GM23338 (cell line): ENCODE results near the gene ANKRD44. TPM values are rescaled to one million over a fixed set of nuclear protein-coding genes. Genes with fewer than 3 reads are reported as not detected.
A peak's percentile ranks its signal among the peaks of the same experiment; 100 is the strongest.

Source experiments
- ATAC-seq: fragments of 200-7000 bp; cut with Tn5 transposase; 3 replicates; pipeline ENCODE4 v1.9.1; 2020
- DNase-seq: peaks from one replicate; pipeline ENCODE4 v3.0.0-alpha.2; 2015; ENCODE audit warnings: low spot score
- H2AFZ ChIP-seq: fragments of 200-600 bp; sonication (generic); 2 replicates; pipeline ENCODE4 v1.8.0; 2016; ENCODE audit warnings: antibody characterized with exemption, mild to moderate bottlenecking, moderate library complexity
- H3F3A ChIP-seq: fragments of 200-600 bp; sonication (generic); replicated peaks from 2 replicates; pipeline ENCODE4 v1.8.0; 2017; ENCODE audit warnings: antibody characterized with exemption, mixed run types, low read depth
- H3K27ac ChIP-seq: fragments of 200-600 bp; sonication (generic); 2 replicates; pipeline ENCODE4 v1.6.1; 2016; ENCODE audit warnings: low read depth
- H3K27me3 ChIP-seq: fragments of 200-600 bp; sonication (generic); 2 replicates; pipeline ENCODE4 v1.8.0; 2016; ENCODE audit warnings: mild to moderate bottlenecking, mixed run types, moderate library complexity; ENCODE audit not compliant: insufficient read depth
- H3K36me3 ChIP-seq: fragments of 200-600 bp; sonication (generic); 2 replicates; pipeline ENCODE4 v1.8.0; 2016; ENCODE audit warnings: mild to moderate bottlenecking; ENCODE audit not compliant: insufficient read depth
- H3K4me1 ChIP-seq: fragments of 200-600 bp; sonication (generic); 2 replicates; pipeline ENCODE4 v1.8.0; 2016; ENCODE audit warnings: mild to moderate bottlenecking, moderate library complexity; ENCODE audit not compliant: insufficient read depth
- H3K4me2 ChIP-seq: fragments of 200-600 bp; sonication (generic); 2 replicates; pipeline ENCODE4 v1.7.1; 2017; ENCODE audit warnings: mixed run types
- H3K4me3 ChIP-seq: fragments of 200-600 bp; sonication (generic); 2 replicates; pipeline ENCODE4 v1.6.1; 2016; ENCODE audit warnings: mixed run types
- H3K79me2 ChIP-seq: fragments of 200-600 bp; sonication (generic); replicated peaks from 2 replicates; pipeline ENCODE4 v1.8.0; 2017; ENCODE audit warnings: mild to moderate bottlenecking; ENCODE audit not compliant: insufficient read depth
- H3K9me2 ChIP-seq: fragments of 200-600 bp; sonication (generic); 2 replicates; pipeline ENCODE4 v1.8.0; 2017; ENCODE audit not compliant: insufficient read depth
- H4K20me1 ChIP-seq: fragments of 200-600 bp; sonication (generic); replicated peaks from 2 replicates; pipeline ENCODE4 v1.8.0; 2017; ENCODE audit warnings: mild to moderate bottlenecking; ENCODE audit not compliant: insufficient read depth
- H3K27ac Mint-ChIP-seq: 2 replicates; pipeline ENCODE4 v1.8.0; 2020; ENCODE audit warnings: inconsistent platforms, mild to moderate bottlenecking, moderate library complexity, mixed read lengths
- H3K27me3 Mint-ChIP-seq: 3 replicates; pipeline ENCODE4 v1.8.0; 2022; ENCODE audit warnings: low read depth, mild to moderate bottlenecking, moderate library complexity, mixed read lengths, inconsistent platforms; ENCODE audit not compliant: insufficient read depth, poor library complexity
- H3K36me3 Mint-ChIP-seq: 3 replicates; pipeline ENCODE4 v1.8.0; 2021; ENCODE audit warnings: low read depth, mild to moderate bottlenecking, inconsistent platforms, moderate library complexity, mixed read lengths
- H3K4me1 Mint-ChIP-seq: 3 replicates; pipeline ENCODE4 v1.8.0; 2020; ENCODE audit warnings: mild to moderate bottlenecking, inconsistent platforms, mixed read lengths
- H3K4me3 Mint-ChIP-seq: 3 replicates; pipeline ENCODE4 v1.8.0; 2021; ENCODE audit warnings: moderate library complexity, mild to moderate bottlenecking, inconsistent platforms, mixed read lengths
- H3K9me3 Mint-ChIP-seq: 3 replicates; pipeline ENCODE4 v1.8.0; 2020; ENCODE audit warnings: moderate library complexity, mild to moderate bottlenecking, inconsistent platforms, mixed read lengths
- CREB1 ChIP-seq: fragments of 250-450 bp; sonication (Bioruptor Pico); IDR thresholded peaks from 2 replicates; pipeline ENCODE4 v1.5.0; 2020; ENCODE audit warnings: low read depth, mild to moderate bottlenecking, moderate library complexity
- CTCF ChIP-seq, 2 experiments: fragments of 200-600 bp in 1 of 2; sonication (generic) in 1 of 2; conservative IDR thresholded peaks; 2 replicates each; pipeline versions ENCODE4 v1.5.1 to v1.6.1; 2016 to 2017; ENCODE audit warnings: antibody characterized with exemption in 2 of 2, low read depth in 2 of 2, mild to moderate bottlenecking in 2 of 2, moderate library complexity in 1 of 2
- EZH2 ChIP-seq: fragments of 200-600 bp; sonication (generic); IDR thresholded peaks from one replicate; pipeline ENCODE4 v1.8.0; 2017; ENCODE audit warnings: antibody characterized with exemption, mild to moderate bottlenecking, low read depth; ENCODE audit not compliant: unreplicated experiment
- EZH2phosphoT487 ChIP-seq: fragments of 200-600 bp; sonication (generic); IDR thresholded peaks from one replicate; pipeline ENCODE4 v1.8.1; 2018; ENCODE audit warnings: antibody characterized with exemption; ENCODE audit not compliant: unreplicated experiment
- JUNB ChIP-seq: IDR thresholded peaks from one replicate; pipeline ENCODE4 v1.6.1; 2016; ENCODE audit warnings: antibody characterized with exemption; ENCODE audit not compliant: unreplicated experiment
- NANOG ChIP-seq: IDR thresholded peaks from 2 replicates; pipeline ENCODE4 v1.6.1; 2016; ENCODE audit warnings: antibody characterized with exemption, borderline replicate concordance
- POLR2AphosphoS5 ChIP-seq: IDR thresholded peaks from 2 replicates; pipeline ENCODE4 v1.6.1; 2016; ENCODE audit warnings: antibody characterized with exemption, low read depth
- REST ChIP-seq: IDR thresholded peaks from one replicate; pipeline ENCODE4 v1.6.1; 2018; ENCODE audit warnings: antibody characterized with exemption; ENCODE audit not compliant: unreplicated experiment
- STAT1 ChIP-seq: IDR thresholded peaks from one replicate; pipeline ENCODE4 v1.6.1; 2016; ENCODE audit warnings: antibody characterized with exemption; ENCODE audit not compliant: unreplicated experiment
- ZNF114 ChIP-seq: fragments of 250-450 bp; sonication (Bioruptor Pico); IDR thresholded peaks from 2 replicates; pipeline ENCODE4 v1.5.0; 2020; ENCODE audit warnings: mild to moderate bottlenecking, moderate library complexity
- ZNF331 ChIP-seq: fragments of 250-450 bp; sonication (Bioruptor Pico); IDR thresholded peaks from 2 replicates; pipeline ENCODE4 v1.5.0; 2020; ENCODE audit warnings: low read depth, mild to moderate bottlenecking, moderate library complexity
- polyA plus RNA-seq: library from polyadenylated mRNA; unstranded; fragments of >200 nt; fragmentation: Nextera tagmentation; extraction: Ambion mirVana; gene quantifications from 2 replicates; pipeline ENCODE4 v1.2.1, GENCODE V29; 2016
- total RNA-seq: library from RNA; depleted of rRNA; stranded (reverse); fragments of >200 nt; shearing (Covaris generic); gene quantifications from 2 replicates; pipeline ENCODE4 v1.2.3, GENCODE V29; 2014

ANKRD44 gene
- total and polyA plus RNA-seq, 2 experiments from 2014 or later = 0.44 to 0.56 TPM

- Histone ChIP-seq H3F3A (no peaks in the 10 kb centered on the region), H3K4me1 (0 out of 2 replicates have a peak, but pooled peaks cover under 1% of the 10 kb centered on the region), H3K36me3 (no peaks in the 10 kb centered on the region), H3K27me3 (no peaks in the 10 kb centered on the region), H3K4me3 (no peak overlapping the region), H3K27ac (no peak overlapping the region), H2AFZ (0 out of 2 replicates have a peak overlapping the region, but pooled peaks have one; percentile 38), H3K9me2 (no peaks in the 10 kb centered on the region), H3K79me2 (no peaks in the 10 kb centered on the region), H4K20me1 (no peaks in the 10 kb centered on the region), H3K4me2 (no peak overlapping the region)
- H3K9me3 Mint-ChIP-seq = no peaks in the 10 kb centered on the region
- DNase-seq (no peak), ATAC-seq (no peak)
- no peaks in the 10 kb centered on the region for H3K27me3 Mint-ChIP-seq
- no peak for TF ChIP-seq CTCF (conservative IDR thresholded peaks at IDR 0.05; ENCODE audit: low read depth in 2 of 2)
- no peak for TF ChIP-seq POLR2AphosphoS5
- no peak for TF ChIP-seq ZNF114 (CRISPR knock-in tag)
- TF ChIP-seq STAT1 = no peak
- no peak for TF ChIP-seq EZH2phosphoT487
- TF ChIP-seq NANOG = no peak
- no peak for TF ChIP-seq ZNF331 (CRISPR knock-in tag)
- no peak for TF ChIP-seq REST
- no peak for TF ChIP-seq CREB1 (CRISPR knock-in tag)
- no peak for TF ChIP-seq JUNB
- TF ChIP-seq EZH2 = no peak
- H3K27ac Mint-ChIP-seq = no peak overlapping the region
- no peaks in the 10 kb centered on the region for H3K36me3 Mint-ChIP-seq
- no peak overlapping the region for H3K4me3 Mint-ChIP-seq
- H3K4me1 Mint-ChIP-seq = no peaks in the 10 kb centered on the region; the same call in 2 of the 3 replicates
Measured at GRCh38 chr2:197116306-197116879, 194.2 kb downstream of the ANKRD44 start.

- no peaks in the 10 kb centered on the region for H3K36me3 Mint-ChIP-seq
- H3K4me3 Mint-ChIP-seq = no peak overlapping the region
- Histone ChIP-seq H3K4me3 (no peak overlapping the region), H3K4me1 (no peaks in the 10 kb centered on the region), H3K4me2 (no peak overlapping the region), H2AFZ (no peak overlapping the region), H3K27me3 (no peaks in the 10 kb centered on the region), H3F3A (no peaks in the 10 kb centered on the region), H3K9me2 (no peaks in the 10 kb centered on the region), H3K79me2 (no peaks in the 10 kb centered on the region), H4K20me1 (no peaks in the 10 kb centered on the region), H3K36me3 (no peaks in the 10 kb centered on the region), H3K27ac (no peak overlapping the region)
- DNase-seq (no peak), ATAC-seq (no peak)
- no peaks in the 10 kb centered on the region for H3K4me1 Mint-ChIP-seq
- H3K9me3 Mint-ChIP-seq = no peaks in the 10 kb centered on the region
- no peaks in the 10 kb centered on the region for H3K27me3 Mint-ChIP-seq
- H3K27ac Mint-ChIP-seq = no peak overlapping the region
- TF ChIP-seq CREB1 (CRISPR knock-in tag) (no peak), NANOG (no peak), REST (no peak)
Measured at GRCh38 chr2:197115325-197115724, 195.3 kb downstream of the ANKRD44 start.
